ENCODE data around the gene NEK8.

The NEK8 gene

DNA sequence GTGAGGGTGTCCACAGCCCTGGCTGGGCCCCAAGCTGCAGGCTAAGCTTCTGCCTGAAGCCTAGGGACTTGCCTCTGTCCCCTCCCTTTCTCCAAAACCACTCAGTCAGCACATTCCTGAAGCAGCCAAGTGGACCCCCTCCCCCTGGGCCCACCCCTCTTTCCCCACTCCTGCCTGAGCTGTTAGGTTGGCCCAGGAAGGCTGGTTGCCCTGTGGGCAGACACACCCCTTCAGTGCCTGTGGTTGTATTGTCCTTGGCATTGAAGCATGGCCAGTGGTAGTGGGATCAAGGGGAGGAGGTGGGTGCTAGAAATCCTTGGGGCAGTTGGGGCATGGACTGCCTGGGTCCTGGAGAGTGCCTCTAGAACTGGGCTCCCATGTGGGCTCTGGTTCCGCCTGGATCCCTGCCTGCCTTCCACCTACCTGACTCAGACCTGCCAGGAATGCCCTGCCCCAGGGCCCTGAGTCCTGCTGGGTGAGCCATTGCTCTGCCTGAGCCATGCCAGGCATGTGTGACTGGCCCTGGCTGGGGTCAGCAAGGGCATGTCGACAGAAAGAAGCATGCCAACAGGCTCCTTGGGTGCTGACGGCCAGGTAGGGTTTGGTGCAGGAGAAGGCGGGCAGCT lies 17.3 kb downstream of the NEK8 start:
- no peak for DNase-seq

GRCh38 chr17:28746611-28747050 lies 18.0 kb downstream of the NEK8 start:
- DNase-seq = no peak

GRCh38 chr17:28747051-28747691 lies 18.6 kb downstream of the NEK8 start:
- no peak for DNase-seq

DNA sequence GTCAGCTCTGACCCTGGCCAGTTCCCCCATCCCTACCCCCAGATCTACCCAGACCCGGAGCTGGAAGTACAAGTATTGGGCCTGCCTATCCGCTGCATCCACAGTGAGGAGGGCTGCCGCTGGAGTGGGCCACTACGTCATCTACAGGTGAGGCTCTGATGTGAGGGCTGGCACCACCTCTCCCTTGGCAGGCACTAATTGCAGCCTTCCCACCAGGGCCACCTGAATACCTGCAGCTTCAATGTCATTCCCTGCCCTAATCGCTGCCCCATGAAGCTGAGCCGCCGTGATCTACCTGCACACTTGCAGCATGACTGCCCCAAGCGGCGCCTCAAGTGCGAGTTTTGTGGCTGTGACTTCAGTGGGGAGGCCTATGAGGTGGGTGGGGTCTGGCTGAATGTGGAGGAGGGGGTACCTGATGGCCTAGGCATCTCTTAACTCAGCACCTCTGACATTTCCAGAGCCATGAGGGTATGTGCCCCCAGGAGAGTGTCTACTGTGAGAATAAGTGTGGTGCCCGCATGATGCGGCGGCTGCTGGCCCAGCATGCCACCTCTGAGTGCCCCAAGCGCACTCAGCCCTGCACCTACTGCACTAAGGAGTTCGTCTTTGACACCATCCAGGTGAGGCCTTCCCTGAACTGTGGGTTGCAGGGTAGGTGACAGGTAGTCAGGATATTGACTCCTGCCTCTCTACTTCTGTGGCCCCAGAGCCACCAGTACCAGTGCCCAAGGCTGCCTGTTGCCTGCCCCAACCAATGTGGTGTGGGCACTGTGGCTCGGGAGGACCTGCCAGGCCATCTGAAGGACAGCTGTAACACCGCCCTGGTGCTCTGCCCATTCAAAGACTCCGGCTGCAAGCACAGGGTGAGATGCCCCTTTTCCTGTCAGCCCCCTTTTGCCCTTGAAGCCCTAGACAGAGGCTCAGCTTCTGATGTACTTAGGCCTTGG lies 19.5 kb downstream of the NEK8 start:
- DNase-seq = no peak

DNA sequence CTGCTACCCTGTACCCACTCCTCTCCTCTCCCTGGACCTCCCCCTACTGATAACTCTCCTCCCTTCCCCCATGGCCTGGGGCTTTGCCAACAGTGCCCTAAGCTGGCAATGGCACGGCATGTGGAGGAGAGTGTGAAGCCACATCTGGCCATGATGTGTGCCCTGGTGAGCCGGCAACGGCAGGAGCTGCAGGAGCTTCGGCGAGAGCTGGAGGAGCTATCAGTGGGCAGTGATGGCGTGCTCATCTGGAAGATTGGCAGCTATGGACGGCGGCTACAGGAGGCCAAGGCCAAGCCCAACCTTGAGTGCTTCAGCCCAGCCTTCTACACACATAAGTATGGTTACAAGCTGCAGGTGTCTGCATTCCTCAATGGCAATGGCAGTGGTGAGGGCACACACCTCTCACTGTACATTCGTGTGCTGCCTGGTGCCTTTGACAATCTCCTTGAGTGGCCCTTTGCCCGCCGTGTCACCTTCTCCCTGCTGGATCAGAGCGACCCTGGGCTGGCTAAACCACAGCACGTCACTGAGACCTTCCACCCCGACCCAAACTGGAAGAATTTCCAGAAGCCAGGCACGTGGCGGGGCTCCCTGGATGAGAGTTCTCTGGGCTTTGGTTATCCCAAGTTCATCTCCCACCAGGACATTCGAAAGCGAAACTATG lies 20.4 kb downstream of the NEK8 start:
- no peak for DNase-seq

GRCh38 chr17:28749516-28750177 lies 21.1 kb downstream of the NEK8 start:
- DNase-seq = no peak

GRCh38 chr17:28750178-28751047 lies 21.8 kb downstream of the NEK8 start:
- DNase-seq = peak; percentile 93

- DNase-seq = no peak
Observed at GRCh38 chr17:28751600-28752366, 23.2 kb downstream of the NEK8 start.

- DNase-seq = no peak
Observed at GRCh38 chr17:28755486-28755885, 26.9 kb downstream of the NEK8 start.

- no peak for DNase-seq
Observed at GRCh38 chr17:28756049-28756804, 27.6 kb downstream of the NEK8 start.

- no peak for DNase-seq
Observed at GRCh38 chr17:28758411-28759121, 30.0 kb downstream of the NEK8 start.

DNA sequence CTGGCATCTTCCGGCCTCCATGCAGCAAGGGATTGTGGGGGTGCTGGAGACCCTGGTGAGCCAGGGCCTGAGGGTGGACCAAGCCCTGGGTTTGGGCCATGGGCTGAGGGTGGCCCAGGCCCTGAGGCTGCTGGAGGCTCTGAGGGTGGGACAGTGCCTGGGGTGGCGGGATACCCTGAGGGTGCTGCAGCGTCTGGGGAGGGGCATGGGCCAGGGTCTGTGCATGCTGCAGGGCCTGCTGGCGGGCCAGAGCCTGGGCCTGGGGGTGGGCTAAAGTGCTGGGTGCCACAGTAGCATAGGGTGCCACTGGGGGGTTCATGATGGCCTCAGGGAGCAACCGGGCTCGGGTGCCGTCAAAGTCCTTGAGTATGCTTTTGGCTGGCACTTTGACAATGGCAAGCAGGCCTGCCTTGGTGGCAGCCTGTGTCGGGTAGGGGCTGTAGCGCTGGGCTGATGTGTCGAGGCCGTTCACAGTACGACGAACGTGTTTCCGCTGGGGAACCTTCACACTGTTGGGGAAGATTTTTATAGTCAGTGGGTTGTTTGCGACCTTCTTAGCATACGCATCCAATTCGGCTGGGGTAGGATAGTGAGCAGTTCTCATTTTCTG lies 30.8 kb downstream of the NEK8 start:
- no peak for DNase-seq

DNA sequence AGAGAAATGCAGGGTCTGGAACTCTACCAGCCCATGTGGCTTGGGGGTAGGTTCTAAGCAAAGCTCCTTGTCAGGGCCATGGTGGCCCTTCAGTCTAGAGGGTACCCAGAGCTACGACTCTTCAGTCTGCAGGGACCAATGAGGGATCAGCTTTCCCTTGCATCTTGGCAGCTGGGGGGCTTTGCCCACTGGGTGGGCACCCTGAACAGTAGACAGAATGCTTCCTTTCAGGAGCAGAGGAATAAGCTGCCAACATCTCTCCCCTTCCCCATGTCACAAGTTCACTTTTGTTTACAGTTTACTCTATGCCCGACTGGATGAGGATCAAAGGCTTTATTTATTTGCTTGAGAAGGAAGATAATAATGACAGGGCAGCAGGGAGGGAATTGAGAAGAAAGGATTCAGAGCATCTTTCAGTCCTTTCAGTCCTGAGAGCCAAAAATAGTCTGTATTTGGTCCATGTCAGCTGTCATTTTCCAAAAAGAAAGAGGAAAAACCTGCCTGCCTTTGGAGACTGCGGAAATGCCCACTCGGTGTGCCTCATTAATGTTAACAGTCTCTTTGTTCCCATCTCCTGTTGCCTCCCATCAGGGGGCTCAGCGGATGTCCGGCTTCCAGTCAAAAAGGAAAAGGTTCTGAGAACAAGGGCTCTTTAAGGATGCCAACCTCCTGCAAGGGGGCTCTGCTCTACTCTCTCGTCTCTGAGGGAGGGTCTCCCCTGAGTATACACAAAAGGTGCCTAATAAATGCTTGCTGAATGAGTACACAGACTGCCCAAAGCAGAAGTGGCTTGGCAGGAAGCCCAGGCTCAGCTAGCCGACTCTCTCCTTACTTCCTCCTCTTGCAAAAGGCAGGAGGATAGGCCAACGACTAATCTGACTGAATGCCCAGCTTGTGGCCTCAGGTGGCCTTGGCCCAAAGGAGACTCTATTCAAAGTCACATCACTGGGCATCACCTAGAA lies 32.3 kb downstream of the NEK8 start:
- DNase-seq = no peak

GRCh38 chr17:28763137-28763799 lies 34.7 kb downstream of the NEK8 start:
- peak; percentile 63 for DNase-seq

GRCh38 chr17:28763804-28764266 lies 35.2 kb downstream of the NEK8 start:
- DNase-seq = peak; percentile 81

DNA sequence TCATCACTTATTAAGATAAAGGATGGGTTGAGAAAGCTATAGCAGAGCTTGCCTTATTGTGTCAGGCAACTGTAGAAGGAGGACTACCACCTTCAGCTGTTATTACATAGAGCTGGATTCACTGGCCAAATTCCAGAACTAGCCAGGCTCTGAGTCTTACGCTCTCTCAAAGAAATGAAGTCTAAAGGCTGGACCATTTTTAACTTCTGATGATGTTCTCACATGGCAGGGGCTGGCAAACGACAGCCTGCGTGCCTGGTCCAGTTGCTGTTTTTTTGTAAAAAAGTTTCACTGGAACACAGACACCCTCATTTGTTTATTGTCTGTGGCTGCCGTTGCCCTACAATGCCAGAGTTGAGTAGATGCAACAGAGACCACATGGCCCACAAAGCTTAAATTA lies 36.5 kb downstream of the NEK8 start:
- no peak for DNase-seq

- no peak for DNase-seq
Observed at GRCh38 chr17:28773736-28774135, 45.1 kb downstream of the NEK8 start.
